Spleen (tissue), 7 donors: ENCODE measurements around the gene DYRK4.

ENCODE experiments used
- POLR2AphosphoS5 ChIP-seq, 3 donors: sonication (generic); formaldehyde crosslinking; IDR thresholded peaks; one replicate each; pipeline ENCODE4 v1.5.1; 2017; ENCODE audit warnings: antibody characterized with exemption in 3 of 3
- TF ChIP-seq, protein P1 (sequence below), 11 experiments: fragments of 200-600 bp in 7 of 11; fragments of 450-650 bp in 4 of 11; sonication (generic) in 4 of 11; IDR thresholded peaks in 8 of 11; conservative IDR thresholded peaks in 3 of 11; 1 replicate in 7 of 11; 2 replicates in 4 of 11; pipeline versions ENCODE4 v1.4.0 to v1.8.0; 2016 to 2021; ENCODE audit warnings: antibody characterized with exemption in 11 of 11, inconsistent platforms in 4 of 11, mild to moderate bottlenecking in 1 of 11
- donor health status: DM: no; HTN: no; CAD: no; lungs with moderate emphysema.
- donor health status: DM: no; HTN: no; CAD: no.
- donor health status: DM: no; HTN: no; CAD: no.

GRCh38 chr12:4558171-4558570, 3.8 kb upstream of the DYRK4 start:
- TF ChIP-seq, protein P1, sequence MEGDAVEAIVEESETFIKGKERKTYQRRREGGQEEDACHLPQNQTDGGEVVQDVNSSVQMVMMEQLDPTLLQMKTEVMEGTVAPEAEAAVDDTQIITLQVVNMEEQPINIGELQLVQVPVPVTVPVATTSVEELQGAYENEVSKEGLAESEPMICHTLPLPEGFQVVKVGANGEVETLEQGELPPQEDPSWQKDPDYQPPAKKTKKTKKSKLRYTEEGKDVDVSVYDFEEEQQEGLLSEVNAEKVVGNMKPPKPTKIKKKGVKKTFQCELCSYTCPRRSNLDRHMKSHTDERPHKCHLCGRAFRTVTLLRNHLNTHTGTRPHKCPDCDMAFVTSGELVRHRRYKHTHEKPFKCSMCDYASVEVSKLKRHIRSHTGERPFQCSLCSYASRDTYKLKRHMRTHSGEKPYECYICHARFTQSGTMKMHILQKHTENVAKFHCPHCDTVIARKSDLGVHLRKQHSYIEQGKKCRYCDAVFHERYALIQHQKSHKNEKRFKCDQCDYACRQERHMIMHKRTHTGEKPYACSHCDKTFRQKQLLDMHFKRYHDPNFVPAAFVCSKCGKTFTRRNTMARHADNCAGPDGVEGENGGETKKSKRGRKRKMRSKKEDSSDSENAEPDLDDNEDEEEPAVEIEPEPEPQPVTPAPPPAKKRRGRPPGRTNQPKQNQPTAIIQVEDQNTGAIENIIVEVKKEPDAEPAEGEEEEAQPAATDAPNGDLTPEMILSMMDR (IDR thresholded peaks at IDR 0.05 in 8 of 11, conservative IDR thresholded peaks at IDR 0.05 in 3 of 11), result no peak
- TF ChIP-seq POLR2AphosphoS5 (IDR thresholded peaks at IDR 0.05), result no peak
